WTC11 (cell line): ENCODE results near the gene ALDOB. TPM values are rescaled to one million over a fixed set of nuclear protein-coding genes. Genes with fewer than 3 reads are reported as not detected.

Experiments
- ATAC-seq: fragments of 200-7000 bp; cut with Tn5 transposase; 2 replicates; pipeline ENCODE4 v1.10.0; 2021; ENCODE audit warnings: mild to moderate bottlenecking, moderate library complexity
- CTCF ChIA-PET: fragments of 300-600 bp; sonication (Branson Sonifier 250); formaldehyde crosslinking; loops from one replicate; lab custom pipeline; 2021; ENCODE audit warnings: antibody characterized with exemption; lab: Charles Lee
- POLR2A ChIA-PET: fragments of 350-600 bp; sonication (Branson Sonifier 250); formaldehyde crosslinking; loops from one replicate; lab custom pipeline; 2021; ENCODE audit warnings: antibody characterized with exemption; lab: Charles Lee
- DNase-seq: peaks from one replicate; pipeline ENCODE4 v3.0.0; 2021; ENCODE audit warnings: low spot score
- H3K27ac Mint-ChIP-seq: 2 replicates; pipeline ENCODE4 v1.8.0; 2021; ENCODE audit warnings: mixed read lengths
- H3K27me3 Mint-ChIP-seq: 2 replicates; pipeline ENCODE4 v1.8.0; 2021; ENCODE audit warnings: low read depth, mild to moderate bottlenecking, moderate library complexity, mixed read lengths
- H3K36me3 Mint-ChIP-seq: 2 replicates; pipeline ENCODE4 v1.8.0; 2021; ENCODE audit warnings: mixed read lengths
- H3K4me1 Mint-ChIP-seq: 2 replicates; pipeline ENCODE4 v1.8.0; 2022; ENCODE audit warnings: mixed read lengths
- H3K4me3 Mint-ChIP-seq: 2 replicates; pipeline ENCODE4 v1.8.0; 2021; ENCODE audit warnings: mild to moderate bottlenecking, moderate library complexity, mixed read lengths
- H3K9me3 Mint-ChIP-seq: 2 replicates; pipeline ENCODE4 v1.8.0; 2021; ENCODE audit warnings: mixed read lengths
- HMGA2 ChIP-seq: fragments of 250-450 bp; sonication (Bioruptor Pico); IDR thresholded peaks from 2 replicates; pipeline ENCODE4 v1.4.0; 2021; ENCODE audit warnings: mild to moderate bottlenecking, moderate library complexity
- JUN ChIP-seq: sonication (generic); formaldehyde crosslinking; IDR thresholded peaks from 2 replicates; pipeline ENCODE4 v1.8.0; 2023; ENCODE audit warnings: mild to moderate bottlenecking, missing genetic modification reagents
- MXD4 ChIP-seq: fragments of 250-450 bp; sonication (Bioruptor Pico); IDR thresholded peaks from 2 replicates; pipeline ENCODE4 v1.8.0; 2021; ENCODE audit warnings: mild to moderate bottlenecking, moderate library complexity, borderline replicate concordance
- MYBL2 ChIP-seq: sonication (generic); formaldehyde crosslinking; IDR thresholded peaks from 2 replicates; pipeline ENCODE4 v1.8.1; 2023; ENCODE audit warnings: mild to moderate bottlenecking, moderate library complexity, missing genetic modification reagents
- NFATC4 ChIP-seq: fragments of 250-450 bp; sonication (Bioruptor Pico); IDR thresholded peaks from 2 replicates; pipeline ENCODE4 v1.9.0; 2021; ENCODE audit warnings: mild to moderate bottlenecking
- PRRX2 ChIP-seq: fragments of 250-450 bp; sonication (Bioruptor Pico); IDR thresholded peaks from 2 replicates; pipeline ENCODE4 v1.8.0; 2021; ENCODE audit warnings: mild to moderate bottlenecking
- TCF7 ChIP-seq: sonication (generic); formaldehyde crosslinking; IDR thresholded peaks from 2 replicates; pipeline ENCODE4 v1.8.0; 2022; ENCODE audit warnings: mild to moderate bottlenecking, low read depth, missing genetic modification reagents, moderate library complexity
- TP53 ChIP-seq: sonication (generic); formaldehyde crosslinking; IDR thresholded peaks from 2 replicates; pipeline ENCODE4 v1.8.1; 2023; ENCODE audit warnings: mild to moderate bottlenecking, missing genetic modification reagents
- ZBTB21 ChIP-seq: sonication (generic); formaldehyde crosslinking; IDR thresholded peaks from 2 replicates; pipeline ENCODE4 v1.8.1; 2023; ENCODE audit warnings: mild to moderate bottlenecking, missing genetic modification reagents, borderline replicate concordance
- ZNF219 ChIP-seq: sonication (generic); formaldehyde crosslinking; IDR thresholded peaks from 2 replicates; pipeline ENCODE4 v1.8.0; 2023; ENCODE audit warnings: missing genetic modification reagents, mild to moderate bottlenecking, borderline replicate concordance
- ZNF671 ChIP-seq: fragments of 250-450 bp; sonication (Bioruptor Pico); IDR thresholded peaks from 2 replicates; pipeline ENCODE4 v1.8.0; 2021; ENCODE audit warnings: mild to moderate bottlenecking
- total RNA-seq: library from RNA; stranded (reverse); gene quantifications from 3 replicates; pipeline ENCODE4 v1.2.3, GENCODE V29; 2021
- TF ChIP-seq, protein P1 (sequence below): sonication (generic); formaldehyde crosslinking; IDR thresholded peaks from 2 replicates; pipeline ENCODE4 v1.8.1; 2022; ENCODE audit warnings: mild to moderate bottlenecking, missing genetic modification reagents, moderate library complexity, borderline replicate concordance
- TF ChIP-seq, protein P2 (sequence below): fragments of 200-600 bp; IDR thresholded peaks from 2 replicates; pipeline ENCODE4 v1.8.0; 2022; ENCODE audit warnings: antibody characterized with exemption
- TF ChIP-seq, protein P3 (sequence below): sonication (generic); formaldehyde crosslinking; IDR thresholded peaks from 2 replicates; pipeline ENCODE4 v1.8.0; 2022; ENCODE audit warnings: mild to moderate bottlenecking, missing genetic modification reagents
- TF ChIP-seq, protein P4 (sequence below): fragments of 250-450 bp; sonication (Bioruptor Pico); IDR thresholded peaks from 2 replicates; pipeline ENCODE4 v2.1.2; 2022; ENCODE audit warnings: mild to moderate bottlenecking, moderate library complexity
- TF ChIP-seq, protein P5 (sequence below): sonication (generic); formaldehyde crosslinking; IDR thresholded peaks from 2 replicates; pipeline ENCODE4 v1.8.1; 2023; ENCODE audit warnings: mild to moderate bottlenecking, missing genetic modification reagents, moderate library complexity
- TF ChIP-seq, protein P6 (sequence below): sonication (generic); formaldehyde crosslinking; IDR thresholded peaks from 2 replicates; pipeline ENCODE4 v1.8.1; 2023; ENCODE audit warnings: mild to moderate bottlenecking, moderate library complexity, missing genetic modification reagents
- TF ChIP-seq, protein P7 (sequence below): fragments of 250-450 bp; sonication (Bioruptor Pico); IDR thresholded peaks from 2 replicates; pipeline ENCODE4 v1.9.0; 2021; ENCODE audit warnings: mild to moderate bottlenecking

ALDOB gene
- total RNA-seq, 1 experiment from 2014 or later: 0.94 TPM

DNA sequence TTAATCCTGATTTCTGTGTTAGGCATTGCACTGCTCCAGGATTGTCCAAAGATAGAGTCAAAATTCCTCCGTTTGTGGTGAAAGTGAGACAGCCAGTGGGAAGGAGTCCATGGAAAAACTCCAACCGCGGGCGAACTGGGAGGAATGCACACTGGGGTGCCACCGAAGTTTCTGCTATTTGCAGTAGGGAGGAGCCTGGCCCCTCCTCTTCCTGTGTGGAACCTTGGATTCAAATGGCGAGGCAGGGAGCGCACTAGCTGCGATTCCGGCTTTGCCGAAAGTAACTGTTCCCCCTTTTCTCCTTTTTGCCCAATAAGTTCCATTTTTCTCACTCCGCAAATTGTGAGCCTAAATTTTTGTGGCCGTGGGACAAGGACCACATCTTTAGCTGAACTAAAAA, 60.0 kb downstream of the ALDOB start (continued):
- TF ChIP-seq, protein P1, sequence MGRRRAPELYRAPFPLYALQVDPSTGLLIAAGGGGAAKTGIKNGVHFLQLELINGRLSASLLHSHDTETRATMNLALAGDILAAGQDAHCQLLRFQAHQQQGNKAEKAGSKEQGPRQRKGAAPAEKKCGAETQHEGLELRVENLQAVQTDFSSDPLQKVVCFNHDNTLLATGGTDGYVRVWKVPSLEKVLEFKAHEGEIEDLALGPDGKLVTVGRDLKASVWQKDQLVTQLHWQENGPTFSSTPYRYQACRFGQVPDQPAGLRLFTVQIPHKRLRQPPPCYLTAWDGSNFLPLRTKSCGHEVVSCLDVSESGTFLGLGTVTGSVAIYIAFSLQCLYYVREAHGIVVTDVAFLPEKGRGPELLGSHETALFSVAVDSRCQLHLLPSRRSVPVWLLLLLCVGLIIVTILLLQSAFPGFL: no peak
- TF ChIP-seq MYBL2 (CRISPR knock-in tag): no peak
- TF ChIP-seq, protein P2, sequence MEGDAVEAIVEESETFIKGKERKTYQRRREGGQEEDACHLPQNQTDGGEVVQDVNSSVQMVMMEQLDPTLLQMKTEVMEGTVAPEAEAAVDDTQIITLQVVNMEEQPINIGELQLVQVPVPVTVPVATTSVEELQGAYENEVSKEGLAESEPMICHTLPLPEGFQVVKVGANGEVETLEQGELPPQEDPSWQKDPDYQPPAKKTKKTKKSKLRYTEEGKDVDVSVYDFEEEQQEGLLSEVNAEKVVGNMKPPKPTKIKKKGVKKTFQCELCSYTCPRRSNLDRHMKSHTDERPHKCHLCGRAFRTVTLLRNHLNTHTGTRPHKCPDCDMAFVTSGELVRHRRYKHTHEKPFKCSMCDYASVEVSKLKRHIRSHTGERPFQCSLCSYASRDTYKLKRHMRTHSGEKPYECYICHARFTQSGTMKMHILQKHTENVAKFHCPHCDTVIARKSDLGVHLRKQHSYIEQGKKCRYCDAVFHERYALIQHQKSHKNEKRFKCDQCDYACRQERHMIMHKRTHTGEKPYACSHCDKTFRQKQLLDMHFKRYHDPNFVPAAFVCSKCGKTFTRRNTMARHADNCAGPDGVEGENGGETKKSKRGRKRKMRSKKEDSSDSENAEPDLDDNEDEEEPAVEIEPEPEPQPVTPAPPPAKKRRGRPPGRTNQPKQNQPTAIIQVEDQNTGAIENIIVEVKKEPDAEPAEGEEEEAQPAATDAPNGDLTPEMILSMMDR: no peak
- TF ChIP-seq TP53 (CRISPR knock-in tag): no peak
- TF ChIP-seq, protein P3, sequence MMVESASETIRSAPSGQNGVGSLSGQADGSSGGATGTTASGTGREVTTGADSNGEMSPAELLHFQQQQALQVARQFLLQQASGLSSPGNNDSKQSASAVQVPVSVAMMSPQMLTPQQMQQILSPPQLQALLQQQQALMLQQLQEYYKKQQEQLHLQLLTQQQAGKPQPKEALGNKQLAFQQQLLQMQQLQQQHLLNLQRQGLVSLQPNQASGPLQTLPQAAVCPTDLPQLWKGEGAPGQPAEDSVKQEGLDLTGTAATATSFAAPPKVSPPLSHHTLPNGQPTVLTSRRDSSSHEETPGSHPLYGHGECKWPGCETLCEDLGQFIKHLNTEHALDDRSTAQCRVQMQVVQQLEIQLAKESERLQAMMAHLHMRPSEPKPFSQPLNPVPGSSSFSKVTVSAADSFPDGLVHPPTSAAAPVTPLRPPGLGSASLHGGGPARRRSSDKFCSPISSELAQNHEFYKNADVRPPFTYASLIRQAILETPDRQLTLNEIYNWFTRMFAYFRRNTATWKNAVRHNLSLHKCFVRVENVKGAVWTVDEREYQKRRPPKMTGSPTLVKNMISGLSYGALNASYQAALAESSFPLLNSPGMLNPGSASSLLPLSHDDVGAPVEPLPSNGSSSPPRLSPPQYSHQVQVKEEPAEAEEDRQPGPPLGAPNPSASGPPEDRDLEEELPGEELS (CRISPR knock-in tag): no peak
- no peak for TF ChIP-seq TCF7 (CRISPR knock-in tag)

DNA sequence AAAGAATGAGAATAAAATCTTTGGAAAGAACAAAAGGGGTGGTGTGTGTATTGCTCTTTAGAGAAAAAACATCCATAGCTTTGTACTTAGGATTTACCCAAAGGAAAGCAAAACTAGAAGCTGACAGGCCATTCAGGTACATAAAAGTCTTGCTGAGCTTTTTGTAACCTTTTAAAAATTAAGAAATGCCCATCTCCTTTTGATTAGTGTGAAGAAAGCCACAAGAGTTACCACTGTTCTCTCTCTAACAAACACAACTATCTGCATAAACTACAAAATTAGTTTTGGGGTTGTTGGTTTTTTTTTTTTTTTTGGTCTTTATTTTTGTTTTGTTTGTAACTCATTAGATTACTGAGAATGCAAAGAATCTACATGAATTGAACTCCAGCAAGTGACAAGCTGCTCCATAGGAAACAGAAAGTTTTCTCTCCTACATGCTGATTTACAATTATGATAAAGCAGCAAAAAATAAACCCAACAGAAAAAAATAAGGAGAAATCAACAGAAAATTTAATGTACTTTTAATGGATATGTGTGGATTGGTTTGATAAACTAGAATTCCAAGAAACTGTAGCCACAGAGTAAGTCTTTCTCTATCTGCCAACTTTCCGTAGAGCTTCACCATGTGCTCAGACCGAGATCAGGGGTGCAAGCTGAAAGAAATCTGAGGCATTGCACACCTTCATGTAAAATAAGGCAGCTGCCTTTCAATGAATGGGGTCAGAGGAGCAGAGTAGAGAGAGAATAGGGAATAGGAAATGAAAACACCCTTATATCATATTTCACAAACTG, 63.1 kb downstream of the ALDOB start:
- Mint-ChIP-seq H3K27me3 (no peaks in the 10 kb centered on the region), H3K9me3 (peaks cover 14% of the 10 kb centered on the region), H3K4me3 (no peak overlapping the region), H3K27ac (no peak overlapping the region), H3K36me3 (no peaks in the 10 kb centered on the region), H3K4me1 (peaks cover 19% of the 10 kb centered on the region)
- ATAC-seq (no peak), DNase-seq (no peak)
- ChIA-PET POLR2A (interaction anchor here (1.2 kb wide), 1 partner anchor 9 kb away, joined by 5 read pairs; no protein-coding TSS in a partner anchor), CTCF (interaction anchor here (0.6 to 2.5 kb wide), 4 partner anchors 16 to 254 kb away, joined by 3 to 13 read pairs (median 6); no protein-coding TSS in a partner anchor)
- TF ChIP-seq HMGA2 (CRISPR knock-in tag): no peak
- TF ChIP-seq, protein P4, sequence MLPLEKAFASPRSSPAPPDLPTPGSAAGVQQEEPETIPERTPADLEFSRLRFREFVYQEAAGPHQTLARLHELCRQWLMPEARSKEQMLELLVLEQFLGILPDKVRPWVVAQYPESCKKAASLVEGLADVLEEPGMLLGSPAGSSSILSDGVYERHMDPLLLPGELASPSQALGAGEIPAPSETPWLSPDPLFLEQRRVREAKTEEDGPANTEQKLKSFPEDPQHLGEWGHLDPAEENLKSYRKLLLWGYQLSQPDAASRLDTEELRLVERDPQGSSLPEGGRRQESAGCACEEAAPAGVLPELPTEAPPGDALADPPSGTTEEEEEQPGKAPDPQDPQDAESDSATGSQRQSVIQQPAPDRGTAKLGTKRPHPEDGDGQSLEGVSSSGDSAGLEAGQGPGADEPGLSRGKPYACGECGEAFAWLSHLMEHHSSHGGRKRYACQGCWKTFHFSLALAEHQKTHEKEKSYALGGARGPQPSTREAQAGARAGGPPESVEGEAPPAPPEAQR (CRISPR knock-in tag): no peak
- TF ChIP-seq MXD4 (CRISPR knock-in tag): no peak
- TF ChIP-seq PRRX2: no peak

DNA sequence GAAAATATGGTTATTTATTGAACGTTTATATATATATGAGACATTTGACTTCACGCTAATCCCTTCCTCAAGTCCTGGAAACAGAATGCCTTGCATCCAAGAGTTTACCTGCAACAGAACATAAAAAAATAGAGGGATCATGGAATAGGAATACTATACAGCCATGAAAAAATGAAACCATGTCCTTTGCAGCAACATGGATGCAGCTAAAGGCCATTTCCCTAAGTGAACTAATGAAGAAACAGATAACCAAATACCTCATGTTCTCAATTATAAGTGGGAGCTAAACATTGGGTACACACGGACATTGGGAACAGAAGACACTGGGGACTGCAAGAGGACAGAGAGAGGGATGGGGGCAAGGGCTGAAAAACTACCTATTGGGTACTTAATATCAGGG, 63.8 kb downstream of the ALDOB start:
- Mint-ChIP-seq H3K36me3 (no peaks in the 10 kb centered on the region), H3K27me3 (no peaks in the 10 kb centered on the region), H3K4me3 (no peak overlapping the region), H3K4me1 (peaks cover 19% of the 10 kb centered on the region), H3K9me3 (peaks cover 13% of the 10 kb centered on the region), H3K27ac (no peak overlapping the region)
- CTCF ChIA-PET: interaction anchor here (2.5 kb wide), 1 partner anchor 17 kb away, joined by 13 read pairs; no protein-coding TSS in a partner anchor
- POLR2A ChIA-PET: interaction anchor here (1.2 kb wide), 1 partner anchor 10 kb away, joined by 5 read pairs; no protein-coding TSS in a partner anchor
- no peak for ATAC-seq
- no peak for DNase-seq
- TF ChIP-seq, protein P5, sequence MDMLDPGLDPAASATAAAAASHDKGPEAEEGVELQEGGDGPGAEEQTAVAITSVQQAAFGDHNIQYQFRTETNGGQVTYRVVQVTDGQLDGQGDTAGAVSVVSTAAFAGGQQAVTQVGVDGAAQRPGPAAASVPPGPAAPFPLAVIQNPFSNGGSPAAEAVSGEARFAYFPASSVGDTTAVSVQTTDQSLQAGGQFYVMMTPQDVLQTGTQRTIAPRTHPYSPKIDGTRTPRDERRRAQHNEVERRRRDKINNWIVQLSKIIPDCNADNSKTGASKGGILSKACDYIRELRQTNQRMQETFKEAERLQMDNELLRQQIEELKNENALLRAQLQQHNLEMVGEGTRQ (CRISPR knock-in tag): no peak
- TF ChIP-seq, protein P4 (CRISPR knock-in tag): no peak
- TF ChIP-seq, protein P6, sequence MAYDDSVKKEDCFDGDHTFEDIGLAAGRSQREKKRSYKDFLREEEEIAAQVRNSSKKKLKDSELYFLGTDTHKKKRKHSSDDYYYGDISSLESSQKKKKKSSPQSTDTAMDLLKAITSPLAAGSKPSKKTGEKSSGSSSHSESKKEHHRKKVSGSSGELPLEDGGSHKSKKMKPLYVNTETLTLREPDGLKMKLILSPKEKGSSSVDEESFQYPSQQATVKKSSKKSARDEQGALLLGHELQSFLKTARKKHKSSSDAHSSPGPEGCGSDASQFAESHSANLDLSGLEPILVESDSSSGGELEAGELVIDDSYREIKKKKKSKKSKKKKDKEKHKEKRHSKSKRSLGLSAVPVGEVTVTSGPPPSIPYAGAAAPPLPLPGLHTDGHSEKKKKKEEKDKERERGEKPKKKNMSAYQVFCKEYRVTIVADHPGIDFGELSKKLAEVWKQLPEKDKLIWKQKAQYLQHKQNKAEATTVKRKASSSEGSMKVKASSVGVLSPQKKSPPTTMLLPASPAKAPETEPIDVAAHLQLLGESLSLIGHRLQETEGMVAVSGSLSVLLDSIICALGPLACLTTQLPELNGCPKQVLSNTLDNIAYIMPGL (CRISPR knock-in tag): no peak
- TF ChIP-seq ZNF671 (CRISPR knock-in tag) (no peak), NFATC4 (no peak), ZBTB21 (CRISPR knock-in tag) (no peak), JUN (CRISPR knock-in tag) (no peak), ZNF219 (CRISPR knock-in tag) (no peak)
- TF ChIP-seq, protein P7, sequence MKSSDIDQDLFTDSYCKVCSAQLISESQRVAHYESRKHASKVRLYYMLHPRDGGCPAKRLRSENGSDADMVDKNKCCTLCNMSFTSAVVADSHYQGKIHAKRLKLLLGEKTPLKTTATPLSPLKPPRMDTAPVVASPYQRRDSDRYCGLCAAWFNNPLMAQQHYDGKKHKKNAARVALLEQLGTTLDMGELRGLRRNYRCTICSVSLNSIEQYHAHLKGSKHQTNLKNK: no peak
- TF ChIP-seq, protein P3 (CRISPR knock-in tag): no peak
